OCI-LY7 (cell line): ENCODE measurements around the gene TBC1D2B.

Experiments used
- CTCF ChIP-seq: fragments of 200-600 bp; sonication (generic); conservative IDR thresholded peaks from 2 replicates; pipeline ENCODE4 v1.5.1; 2014; ENCODE audit warnings: mild to moderate bottlenecking, antibody characterized with exemption, low read length, moderate library complexity, mixed read lengths
- EZH2phosphoT487 ChIP-seq: fragments of 200-600 bp; sonication (generic); IDR thresholded peaks from 2 replicates; pipeline ENCODE4 v1.6.1; 2018; ENCODE audit warnings: low read depth, borderline replicate concordance, mild to moderate bottlenecking, mixed run types, antibody characterized with exemption, low read length, moderate library complexity, mixed read lengths

- TF ChIP-seq CTCF: peak; percentile 68
- TF ChIP-seq EZH2phosphoT487: no peak
Measured at GRCh38 chr15:78076231-78077052, 1.1 kb downstream of the TBC1D2B start.
